CD4-positive, alpha-beta T cell (primary cell): Measurements from ENCODE around the gene LAPTM5. TPM values are rescaled to one million over a fixed set of nuclear protein-coding genes. Genes with fewer than 3 reads are reported as not detected.

Experiments
- ATAC-seq: fragments of 200-7000 bp; cut with Tn5 transposase; one replicate; pipeline ENCODE4 v1.10.0; 2022; ENCODE audit warnings: mild to moderate bottlenecking; ENCODE audit not compliant: poor library complexity
- CTCF ChIA-PET: fragments of 350-600 bp; sonication (Branson Sonifier 250); formaldehyde crosslinking; loops from one replicate; lab custom pipeline; 2021; ENCODE audit warnings: antibody characterized with exemption, inconsistent platforms; lab: Charles Lee
- POLR2A ChIA-PET: fragments of 350-600 bp; sonication (Branson Sonifier 250); formaldehyde crosslinking; loops from one replicate; lab custom pipeline; 2021; ENCODE audit warnings: antibody characterized with exemption, inconsistent platforms; lab: Charles Lee
- DNase-seq, 14 experiments: peaks; one replicate each; pipeline ENCODE4 v3.0.0-alpha.2; 2013 to 2020; ENCODE audit warnings: mixed read lengths in 2 of 14
- H3K27ac ChIP-seq, 2 donors: one replicate each; pipeline versions ENCODE4 v1.5.1 to v1.7.0; 2013; ENCODE audit warnings: low read length in 2 of 2, low read depth in 1 of 2, mild to moderate bottlenecking in 1 of 2
- H3K27me3 ChIP-seq, 2 experiments: 1 replicate in 1 of 2; 2 replicates in 1 of 2; pipeline versions ENCODE4 v1.6.1 to v1.7.0; 2013; ENCODE audit warnings: low read length in 2 of 2, control low read depth in 1 of 2, mild to moderate bottlenecking in 1 of 2, moderate library complexity in 1 of 2; ENCODE audit not compliant: insufficient read depth in 2 of 2, control insufficient read depth in 1 of 2
- H3K36me3 ChIP-seq: one replicate; pipeline ENCODE4 v1.6.1; 2013; ENCODE audit warnings: low read length, control low read depth; ENCODE audit not compliant: insufficient read depth
- H3K4me1 ChIP-seq: one replicate; pipeline ENCODE4 v1.6.1; 2013; ENCODE audit warnings: low read length, control low read depth; ENCODE audit not compliant: insufficient read depth
- H3K4me3 ChIP-seq: one replicate; pipeline ENCODE4 v1.5.1; 2013; ENCODE audit warnings: mild to moderate bottlenecking, low read length, moderate library complexity
- H3K9me3 ChIP-seq, 2 experiments: 1 replicate in 1 of 2; 2 replicates in 1 of 2; pipeline versions ENCODE4 v1.6.1 to v1.7.0; 2013; ENCODE audit warnings: low read length in 2 of 2, mild to moderate bottlenecking in 2 of 2, control low read depth in 1 of 2, moderate library complexity in 1 of 2; ENCODE audit not compliant: control insufficient read depth in 1 of 2, insufficient read depth in 1 of 2
- H3K27ac Mint-ChIP-seq: one replicate; pipeline ENCODE4 v1.8.0; 2020; ENCODE audit warnings: mixed read lengths
- H3K27me3 Mint-ChIP-seq: one replicate; pipeline ENCODE4 v1.8.0; 2021; ENCODE audit warnings: mixed read lengths
- H3K36me3 Mint-ChIP-seq: one replicate; pipeline ENCODE4 v1.8.0; 2021; ENCODE audit warnings: low read depth, mixed read lengths
- H3K4me1 Mint-ChIP-seq: one replicate; pipeline ENCODE4 v1.8.0; 2021; ENCODE audit warnings: low read depth, mixed read lengths
- H3K4me3 Mint-ChIP-seq: one replicate; pipeline ENCODE4 v1.8.0; 2020; ENCODE audit warnings: mild to moderate bottlenecking, mixed read lengths
- H3K9me3 Mint-ChIP-seq: one replicate; pipeline ENCODE4 v1.8.0; 2020; ENCODE audit warnings: mixed read lengths
- CTCF ChIP-seq: fragments of 200-600 bp; IDR thresholded peaks from one replicate; pipeline ENCODE4 v1.8.0; 2022; ENCODE audit warnings: antibody characterized with exemption, mild to moderate bottlenecking
- intact Hi-C, 2 experiments: fragments of 100-400 bp; cut with DNase I in 1 of 2; cut with micrococcal nuclease in 1 of 2; formaldehyde crosslinking; loops; one replicate each; pipeline versions ENCODE4 v1.15.1 to v1.9.0; 2023 to 2025; cut with DNase I, micrococcal nuclease
- total RNA-seq, 174 experiments: library from RNA in 2 of 174; stranded (reverse) in 2 of 174; gene quantifications; one replicate each; pipeline ENCODE4 v1.2.3 and lab custom pipeline; 2021 to 2026

Gene LAPTM5
- total RNA-seq, 2 experiments from 2014 or later, result 625 to 642 TPM

DNA sequence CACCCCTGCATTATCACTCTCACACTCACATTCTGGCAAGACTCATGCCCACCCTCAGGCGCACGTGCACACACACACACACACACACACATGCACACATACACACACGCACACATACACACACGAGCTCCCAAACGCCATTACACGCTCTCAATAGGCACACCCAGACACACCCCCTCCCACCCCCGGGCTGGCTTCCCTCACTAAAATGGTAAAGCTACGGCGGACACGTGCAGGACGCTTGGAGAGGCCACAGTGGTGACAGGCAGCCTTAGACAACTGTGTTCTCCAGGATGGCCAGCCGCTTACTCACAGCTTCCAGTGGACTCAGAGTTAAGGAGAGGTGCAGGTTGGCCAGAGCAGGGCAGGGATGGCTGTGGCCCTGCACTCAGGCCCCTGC, 44.3 kb downstream of the LAPTM5 start:
- DNase-seq, result no peak
- Histone ChIP-seq H3K27me3 (no peaks in the 10 kb centered on the region), H3K36me3 (no peaks in the 10 kb centered on the region), H3K27ac (no peak overlapping the region), H3K4me3 (no peak overlapping the region), H3K9me3 (peaks cover 7 to 14% of the 10 kb centered on the region in 2 experiments), H3K4me1 (peaks cover 9% of the 10 kb centered on the region)
- TF ChIP-seq CTCF, result no peak
- H3K27ac Mint-ChIP-seq, result no peak overlapping the region
- POLR2A ChIA-PET, result no interaction called here
- CTCF ChIA-PET, result interaction anchor here (1.0 kb wide), 1 partner anchor 67 kb away, joined by 4 read pairs; no protein-coding TSS in a partner anchor
- peaks cover 7% of the 10 kb centered on the region for H3K36me3 Mint-ChIP-seq
- no peak for ATAC-seq
- H3K9me3 Mint-ChIP-seq, result peaks cover 3% of the 10 kb centered on the region
- no peak overlapping the region for H3K4me3 Mint-ChIP-seq
- H3K27me3 Mint-ChIP-seq, result peaks cover 9% of the 10 kb centered on the region
- peaks cover 11% of the 10 kb centered on the region for H3K4me1 Mint-ChIP-seq
- intact Hi-C loops, result loop anchor here in 1 of 2 experiments (10.0 kb wide), 2 partner anchors 351 to 441 kb away; partner anchors contain the start of gene PUM1

DNA sequence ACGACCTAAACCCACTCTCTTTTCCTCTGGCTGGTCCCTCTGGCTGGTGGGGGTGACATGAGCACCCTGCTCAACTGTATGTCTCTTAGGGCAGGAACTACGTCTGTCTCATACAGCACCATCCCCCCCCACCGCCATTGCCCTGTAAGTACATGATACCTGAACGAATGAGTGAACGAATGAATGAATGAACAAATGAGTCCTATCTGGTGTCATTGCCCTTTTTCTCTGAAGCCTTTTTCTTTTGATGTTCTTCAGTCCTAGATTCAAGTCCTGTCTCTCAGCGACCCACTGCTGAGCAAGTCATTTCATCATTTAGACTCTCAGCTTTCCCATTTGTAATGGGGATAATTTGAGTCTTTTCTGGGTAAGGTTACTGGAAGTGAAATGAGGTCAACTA, 45.0 kb downstream of the LAPTM5 start:
- intact Hi-C loops, result loop anchor here in 1 of 2 experiments (10.0 kb wide), 2 partner anchors 352 to 442 kb away; partner anchors contain the start of gene PUM1

DNA sequence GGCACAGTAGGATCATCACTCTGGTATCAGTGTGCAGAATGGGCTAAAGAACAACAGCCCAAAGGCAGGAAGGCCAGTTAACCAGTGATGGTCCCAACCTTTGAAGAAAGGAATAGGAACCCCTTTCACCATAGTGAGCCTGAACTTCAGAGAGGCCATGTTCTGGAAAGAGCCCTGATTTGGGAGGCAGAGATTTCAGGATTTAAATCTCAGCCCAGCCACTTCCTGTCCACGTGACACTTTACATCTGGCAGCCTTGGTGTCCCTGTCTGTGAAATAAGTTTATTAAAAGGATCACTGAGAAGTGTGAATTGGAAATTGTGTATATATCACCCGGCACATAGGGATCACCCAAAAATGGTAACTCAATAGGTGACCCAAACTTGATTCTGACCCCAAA, 47.2 kb downstream of the LAPTM5 start:
- H3K4me1 ChIP-seq, result no peaks in the 10 kb centered on the region
- ATAC-seq, result no peak
- H3K4me3 Mint-ChIP-seq, result no peak overlapping the region
- no peaks in the 10 kb centered on the region for H3K36me3 ChIP-seq
- H3K27me3 Mint-ChIP-seq, result peaks cover 19% of the 10 kb centered on the region
- no peaks in the 10 kb centered on the region for H3K4me1 Mint-ChIP-seq
- POLR2A ChIA-PET, result no interaction called here
- no peak overlapping the region for H3K27ac ChIP-seq
- no peak for DNase-seq
- H3K9me3 ChIP-seq, result peaks cover 4 to 7% of the 10 kb centered on the region in 2 experiments
- peaks cover under 1% of the 10 kb centered on the region for H3K9me3 Mint-ChIP-seq
- H3K27ac Mint-ChIP-seq, result no peak overlapping the region
- H3K36me3 Mint-ChIP-seq, result no peaks in the 10 kb centered on the region
- CTCF ChIA-PET, result no interaction called here
- no peak for TF ChIP-seq CTCF
- intact Hi-C loops, result loop anchor here in 1 of 2 experiments (10.0 kb wide), 2 partner anchors 354 to 444 kb away; partner anchors contain the start of gene PUM1
- H3K27me3 ChIP-seq, result peaks cover 0 to 4% of the 10 kb centered on the region in 2 experiments
- H3K4me3 ChIP-seq, result no peak overlapping the region

More for the DNA sequence above, 45.0 kb downstream of the LAPTM5 start:
- CTCF ChIA-PET, result no interaction called here
- Mint-ChIP-seq H3K27ac (no peak overlapping the region), H3K4me1 (peaks cover 5% of the 10 kb centered on the region), H3K4me3 (no peak overlapping the region), H3K36me3 (no peaks in the 10 kb centered on the region), H3K9me3 (peaks cover 3% of the 10 kb centered on the region), H3K27me3 (peaks cover 13% of the 10 kb centered on the region)
- no peak overlapping the region for H3K4me3 ChIP-seq
- no peak for TF ChIP-seq CTCF
- ATAC-seq (no peak), DNase-seq (no peak)
- H3K9me3 ChIP-seq, result peaks cover 7 to 14% of the 10 kb centered on the region in 2 experiments
- POLR2A ChIA-PET, result no interaction called here
- peaks cover 5% of the 10 kb centered on the region for H3K4me1 ChIP-seq
- H3K27ac ChIP-seq, result no peak overlapping the region
- no peaks in the 10 kb centered on the region for H3K36me3 ChIP-seq
- H3K27me3 ChIP-seq, result no peaks in the 10 kb centered on the region
